DOHH2 (cell line): ENCODE data around the gene GLRX5.

Source experiments
- EZH2phosphoT487 ChIP-seq: fragments of 200-600 bp; sonication (generic); IDR thresholded peaks from 2 replicates; pipeline ENCODE4 v1.6.1; 2017; ENCODE audit warnings: borderline replicate concordance, mild to moderate bottlenecking, antibody characterized with exemption, low read length, moderate library complexity, mixed read lengths
- TF ChIP-seq, protein P1 (sequence below): fragments of 200-600 bp; sonication (generic); IDR thresholded peaks from one replicate; pipeline ENCODE4 v1.5.1; 2014; ENCODE audit warnings: antibody characterized with exemption, mild to moderate bottlenecking, low read depth, low read length; ENCODE audit not compliant: poor library complexity, severe bottlenecking

- TF ChIP-seq, protein P1, sequence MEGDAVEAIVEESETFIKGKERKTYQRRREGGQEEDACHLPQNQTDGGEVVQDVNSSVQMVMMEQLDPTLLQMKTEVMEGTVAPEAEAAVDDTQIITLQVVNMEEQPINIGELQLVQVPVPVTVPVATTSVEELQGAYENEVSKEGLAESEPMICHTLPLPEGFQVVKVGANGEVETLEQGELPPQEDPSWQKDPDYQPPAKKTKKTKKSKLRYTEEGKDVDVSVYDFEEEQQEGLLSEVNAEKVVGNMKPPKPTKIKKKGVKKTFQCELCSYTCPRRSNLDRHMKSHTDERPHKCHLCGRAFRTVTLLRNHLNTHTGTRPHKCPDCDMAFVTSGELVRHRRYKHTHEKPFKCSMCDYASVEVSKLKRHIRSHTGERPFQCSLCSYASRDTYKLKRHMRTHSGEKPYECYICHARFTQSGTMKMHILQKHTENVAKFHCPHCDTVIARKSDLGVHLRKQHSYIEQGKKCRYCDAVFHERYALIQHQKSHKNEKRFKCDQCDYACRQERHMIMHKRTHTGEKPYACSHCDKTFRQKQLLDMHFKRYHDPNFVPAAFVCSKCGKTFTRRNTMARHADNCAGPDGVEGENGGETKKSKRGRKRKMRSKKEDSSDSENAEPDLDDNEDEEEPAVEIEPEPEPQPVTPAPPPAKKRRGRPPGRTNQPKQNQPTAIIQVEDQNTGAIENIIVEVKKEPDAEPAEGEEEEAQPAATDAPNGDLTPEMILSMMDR: no peak
- TF ChIP-seq EZH2phosphoT487: no peak
Observed at GRCh38 chr14:95502381-95502950, 32.4 kb upstream of the GLRX5 start.
